ENCODE measurements around the gene BTG2.

BTG2 gene

DNA sequence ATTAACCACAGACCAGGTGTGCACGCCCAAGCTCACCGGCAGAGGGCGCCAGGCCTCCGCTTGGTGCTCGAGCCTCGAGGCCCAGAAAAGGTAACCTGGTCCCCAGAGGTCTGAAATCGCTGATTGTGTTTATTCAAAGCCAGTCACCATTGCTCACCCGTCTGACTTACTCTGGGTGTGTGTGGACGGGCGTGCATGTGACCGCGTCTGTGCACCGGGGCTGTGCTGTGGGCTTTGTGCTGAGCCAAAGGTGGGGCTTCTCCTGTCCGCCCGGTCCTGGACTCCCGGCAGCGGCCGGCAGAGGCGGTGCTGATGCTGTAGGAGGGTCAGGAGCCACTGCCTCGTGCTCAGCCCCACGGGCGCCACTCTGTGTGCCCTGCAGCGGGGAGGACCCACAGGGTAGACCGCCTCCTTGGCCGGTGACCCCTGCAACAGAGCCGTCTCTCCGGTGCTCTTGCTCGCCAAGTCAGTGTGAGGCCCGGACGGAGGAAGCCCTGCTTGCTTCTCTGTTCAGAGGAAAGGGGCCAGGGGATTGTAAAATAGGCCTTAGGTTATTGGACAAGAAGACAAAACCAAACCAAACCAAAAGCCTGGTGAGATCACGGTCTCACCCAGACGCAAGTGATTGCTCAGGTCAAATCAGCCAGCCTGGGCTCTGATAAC is 32.0 kb upstream of the BTG2 start:
- DNase-seq (ENCODE audit: low read depth): peak; percentile 93
- TF ChIP-seq, protein P1, sequence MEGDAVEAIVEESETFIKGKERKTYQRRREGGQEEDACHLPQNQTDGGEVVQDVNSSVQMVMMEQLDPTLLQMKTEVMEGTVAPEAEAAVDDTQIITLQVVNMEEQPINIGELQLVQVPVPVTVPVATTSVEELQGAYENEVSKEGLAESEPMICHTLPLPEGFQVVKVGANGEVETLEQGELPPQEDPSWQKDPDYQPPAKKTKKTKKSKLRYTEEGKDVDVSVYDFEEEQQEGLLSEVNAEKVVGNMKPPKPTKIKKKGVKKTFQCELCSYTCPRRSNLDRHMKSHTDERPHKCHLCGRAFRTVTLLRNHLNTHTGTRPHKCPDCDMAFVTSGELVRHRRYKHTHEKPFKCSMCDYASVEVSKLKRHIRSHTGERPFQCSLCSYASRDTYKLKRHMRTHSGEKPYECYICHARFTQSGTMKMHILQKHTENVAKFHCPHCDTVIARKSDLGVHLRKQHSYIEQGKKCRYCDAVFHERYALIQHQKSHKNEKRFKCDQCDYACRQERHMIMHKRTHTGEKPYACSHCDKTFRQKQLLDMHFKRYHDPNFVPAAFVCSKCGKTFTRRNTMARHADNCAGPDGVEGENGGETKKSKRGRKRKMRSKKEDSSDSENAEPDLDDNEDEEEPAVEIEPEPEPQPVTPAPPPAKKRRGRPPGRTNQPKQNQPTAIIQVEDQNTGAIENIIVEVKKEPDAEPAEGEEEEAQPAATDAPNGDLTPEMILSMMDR (IDR thresholded peaks at IDR 0.05; ENCODE audit: insufficient read depth, low read depth, low read length, missing control alignments): peak; percentile 95
- H3K4me3 ChIP-seq (ENCODE audit: low read depth, low read length): peak overlapping the region; percentile 59

DNA sequence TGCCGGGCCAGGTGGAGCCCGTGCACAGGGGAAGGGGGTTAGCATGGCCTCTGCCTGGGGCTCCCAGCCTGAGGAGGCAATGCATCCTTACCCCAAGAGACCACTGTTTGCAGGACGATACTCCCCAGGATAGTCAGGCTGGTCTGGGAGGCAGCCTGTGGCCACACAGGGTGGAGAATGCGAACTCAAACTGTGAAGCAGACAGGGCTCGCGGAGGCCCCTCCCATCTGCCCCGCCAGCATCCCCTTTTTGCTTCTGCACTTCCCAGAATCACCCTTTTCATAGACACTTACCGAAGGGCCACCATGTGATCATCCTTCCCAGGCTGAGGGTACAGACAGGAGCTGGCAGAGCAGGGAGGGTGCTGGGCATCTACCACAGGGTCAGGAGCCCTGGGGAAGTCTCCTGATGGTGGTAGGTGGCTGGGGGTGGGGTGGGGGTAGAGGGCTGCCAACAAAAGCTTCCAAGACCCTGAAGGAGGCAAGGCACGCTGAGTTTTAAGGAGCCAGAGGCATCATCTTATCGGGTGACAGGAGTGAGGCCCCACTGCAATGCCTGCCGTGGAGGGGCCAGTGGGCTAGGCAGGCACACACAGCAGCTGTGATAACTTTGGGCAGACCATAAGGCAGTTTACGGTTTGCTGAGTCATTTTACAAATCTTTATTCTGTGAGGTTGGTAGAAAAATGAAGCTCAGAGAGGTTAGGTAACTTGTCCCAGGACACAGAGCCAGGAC is 31.3 kb upstream of the BTG2 start:
- DNase-seq (ENCODE audit: low read depth): peak; percentile 51
- TF ChIP-seq, protein P1 (IDR thresholded peaks at IDR 0.05; ENCODE audit: insufficient read depth, low read depth, low read length, missing control alignments): no peak
- peak overlapping the region; percentile 59 for H3K4me3 ChIP-seq (ENCODE audit: low read depth, low read length)

DNA sequence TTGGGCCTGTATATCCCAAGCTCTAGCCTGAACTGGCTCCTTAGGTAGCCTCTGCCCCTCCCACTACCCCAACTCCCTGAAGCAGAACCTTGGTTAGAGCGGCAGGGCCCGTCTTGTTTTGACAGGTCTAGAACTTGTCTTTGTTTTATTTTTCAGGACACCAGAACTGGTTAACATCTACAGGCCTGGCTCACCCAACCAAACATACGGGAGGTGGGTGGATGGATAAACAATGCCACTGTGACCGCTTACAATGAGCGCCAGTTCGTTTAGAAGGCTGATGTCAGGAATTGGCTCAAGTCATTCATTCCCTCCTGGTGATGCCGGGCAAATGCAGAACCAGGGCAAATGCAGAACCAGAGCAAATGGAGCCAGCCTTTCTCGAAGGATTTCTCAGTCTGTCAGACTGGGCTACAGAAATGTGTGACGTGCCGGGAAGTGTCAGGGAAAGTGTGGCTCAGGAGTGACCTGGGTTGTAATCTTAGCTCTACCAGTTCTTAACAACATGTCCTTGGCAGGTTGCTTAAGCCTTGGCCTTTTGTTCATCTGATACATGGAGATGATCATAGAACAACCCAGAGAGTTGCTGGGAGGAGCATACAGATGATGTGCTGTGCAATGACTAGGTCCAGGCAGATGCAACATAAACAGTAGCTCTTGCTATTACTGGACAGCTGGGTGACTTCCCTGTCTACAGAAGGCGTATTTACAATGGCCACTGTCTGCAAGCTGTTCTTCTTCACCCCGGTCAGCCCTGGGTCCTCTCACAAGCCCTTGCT is 30.5 kb upstream of the BTG2 start:
- peak overlapping the region; percentile 59 for H3K4me3 ChIP-seq (ENCODE audit: low read depth, low read length)
- no peak for DNase-seq (ENCODE audit: low read depth)
- TF ChIP-seq, protein P1 (IDR thresholded peaks at IDR 0.05; ENCODE audit: insufficient read depth, low read depth, low read length, missing control alignments): no peak

DNA sequence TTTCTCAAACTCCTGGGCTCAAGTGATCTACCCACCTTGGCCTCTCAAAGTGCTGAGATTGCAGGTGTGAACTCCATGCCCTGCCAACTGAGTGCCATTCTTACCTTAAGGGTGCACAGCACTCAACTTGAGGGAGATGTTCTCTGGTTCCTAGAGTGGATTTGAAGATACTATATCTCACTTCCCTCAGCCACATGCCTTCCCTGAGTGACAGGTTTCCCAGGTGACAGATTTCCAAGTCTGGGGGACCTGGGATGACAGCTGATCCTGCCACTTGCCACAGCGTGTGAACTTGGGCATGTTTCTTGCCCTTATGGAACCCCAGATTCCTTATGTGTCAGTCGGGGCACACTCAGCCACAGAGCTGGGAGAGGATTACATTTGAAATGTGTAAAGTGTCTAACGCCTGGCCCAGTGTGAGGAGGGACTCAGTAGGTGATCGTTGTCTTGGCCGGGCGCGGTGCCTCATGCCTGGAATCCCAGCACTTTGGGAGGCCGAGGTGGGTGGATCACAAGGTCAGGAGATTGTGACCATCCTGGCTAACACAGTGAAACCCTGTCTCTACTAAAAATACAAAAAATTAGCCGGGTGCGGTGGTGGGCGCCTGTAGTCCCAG is 29.6 kb upstream of the BTG2 start:
- no peak overlapping the region for H3K4me3 ChIP-seq (ENCODE audit: low read depth, low read length)
- no peak for DNase-seq (ENCODE audit: low read depth)
- TF ChIP-seq, protein P1 (IDR thresholded peaks at IDR 0.05; ENCODE audit: insufficient read depth, low read depth, low read length, missing control alignments): no peak

DNA sequence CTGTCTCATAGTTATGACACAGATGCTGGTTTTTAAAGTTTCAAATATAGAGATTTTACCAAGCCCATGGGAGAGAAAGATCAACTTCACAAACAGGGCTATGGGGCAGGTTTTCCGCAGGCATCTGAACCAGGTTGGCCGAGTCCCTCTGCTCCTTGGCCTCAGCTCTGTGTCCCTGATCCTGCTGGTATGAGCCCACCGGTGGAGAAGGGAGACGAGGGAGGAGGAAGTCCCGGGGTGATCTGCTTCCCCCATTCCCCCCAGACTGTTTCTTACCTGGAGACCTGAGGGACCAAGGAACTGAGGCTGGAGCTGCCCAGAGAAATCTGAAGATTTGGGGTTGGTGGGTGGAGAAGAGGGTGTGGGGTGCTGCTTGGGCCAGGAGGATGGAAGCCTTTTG is 28.9 kb upstream of the BTG2 start:
- H3K4me3 ChIP-seq (ENCODE audit: low read depth, low read length): no peak overlapping the region
- TF ChIP-seq, protein P1 (IDR thresholded peaks at IDR 0.05; ENCODE audit: insufficient read depth, low read depth, low read length, missing control alignments): no peak
- DNase-seq (ENCODE audit: low read depth): no peak

DNA sequence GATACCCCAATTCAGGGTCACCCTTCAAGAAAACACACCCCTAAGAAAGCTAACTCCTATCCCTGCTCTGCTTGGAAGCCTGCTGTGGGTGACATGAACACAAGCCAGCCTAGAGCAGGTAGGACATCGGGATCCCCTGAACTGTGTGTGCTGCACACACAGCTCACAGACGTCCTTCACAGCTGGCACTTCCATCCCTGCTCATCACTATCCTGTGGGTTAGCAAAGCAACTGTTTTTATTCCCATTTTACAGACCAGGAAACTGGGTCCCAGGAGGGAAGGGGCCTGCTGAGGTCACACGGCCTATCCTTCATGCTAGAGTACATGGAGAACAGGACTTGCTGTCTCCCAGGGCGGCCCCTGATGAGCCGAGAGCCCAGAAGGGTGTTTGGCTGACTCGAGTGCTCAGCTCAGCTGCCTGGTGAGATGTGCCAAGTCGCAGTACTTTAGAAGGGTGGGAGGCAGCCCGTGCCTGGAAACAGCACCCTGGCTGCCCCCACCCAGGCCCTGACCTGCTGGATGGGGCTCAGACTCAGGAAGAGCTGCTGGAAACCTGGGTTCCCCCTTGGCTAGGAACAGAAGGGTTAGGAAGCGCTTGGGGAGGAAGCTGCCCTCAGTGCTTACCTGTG is 28.3 kb upstream of the BTG2 start:
- no peak for DNase-seq (ENCODE audit: low read depth)
- no peak overlapping the region for H3K4me3 ChIP-seq (ENCODE audit: low read depth, low read length)
- TF ChIP-seq, protein P1 (IDR thresholded peaks at IDR 0.05; ENCODE audit: insufficient read depth, low read depth, low read length, missing control alignments): no peak

Measured in GM12865 (cell line).